PC-3 (cell line): ENCODE data around the gene ABCC5. TPM values are rescaled to one million over a fixed set of nuclear protein-coding genes. Genes with fewer than 3 reads are reported as not detected.

Source experiments
- ATAC-seq: fragments of 200-7000 bp; cut with Tn5 transposase; 2 replicates; pipeline ENCODE4 v1.9.1; 2020; ENCODE audit warnings: mild to moderate bottlenecking, moderate library complexity
- BruUV-seq: library from RNA; stranded (reverse); fragments of 400-500 nt; replicated peaks from 2 replicates; lab custom pipeline; 2021; lab: Mats Ljungman, UMichigan
- CTCF ChIA-PET: fragments of 300-600 bp; sonication (Branson Sonifier 250); formaldehyde crosslinking; loops from one replicate; lab custom pipeline; 2022; ENCODE audit warnings: antibody characterized with exemption; lab: Charles Lee
- POLR2A ChIA-PET: fragments of 300-600 bp; sonication (Branson Sonifier 250); formaldehyde crosslinking; loops from one replicate; lab custom pipeline; 2022; ENCODE audit warnings: antibody characterized with exemption; ENCODE audit not compliant: unreplicated experiment; lab: Charles Lee
- DNase-seq: peaks from one replicate; pipeline ENCODE4 v3.0.0-alpha.2; 2015
- H2AFZ ChIP-seq: fragments of 300-600 bp; sonication (generic); 2 replicates; pipeline ENCODE4 v1.6.0; 2016; ENCODE audit warnings: antibody characterized with exemption, low read length
- H3F3A ChIP-seq: fragments of 300-600 bp; sonication (generic); one replicate; pipeline ENCODE4 v1.6.0; 2017; ENCODE audit warnings: antibody characterized with exemption, low read length, control low read depth, mild to moderate bottlenecking; ENCODE audit not compliant: unreplicated experiment
- H3K27ac ChIP-seq: fragments of 300-600 bp; sonication (generic); 2 replicates; pipeline ENCODE4 v1.5.1; 2016; ENCODE audit warnings: mild to moderate bottlenecking, low read length
- H3K27me3 ChIP-seq: fragments of 300-600 bp; sonication (generic); 2 replicates; pipeline ENCODE4 v1.6.1; 2016; ENCODE audit warnings: low read length, mixed read lengths
- H3K36me3 ChIP-seq: fragments of 300-600 bp; sonication (generic); 2 replicates; pipeline ENCODE4 v1.6.1; 2016; ENCODE audit warnings: low read depth, mixed run types, low read length, mixed read lengths
- H3K4me1 ChIP-seq: fragments of 300-600 bp; sonication (generic); 2 replicates; pipeline ENCODE4 v1.5.1; 2016; ENCODE audit warnings: low read length; ENCODE audit not compliant: insufficient read depth
- H3K4me2 ChIP-seq: fragments of 300-600 bp; sonication (generic); 2 replicates; pipeline ENCODE4 v1.6.0; 2016; ENCODE audit warnings: low read length
- H3K4me3 ChIP-seq: fragments of 300-600 bp; sonication (generic); 2 replicates; pipeline ENCODE4 v1.5.1; 2016; ENCODE audit warnings: mild to moderate bottlenecking, low read length, mixed read lengths
- H3K79me2 ChIP-seq: fragments of 300-600 bp; sonication (generic); 2 replicates; pipeline ENCODE4 v1.6.1; 2017; ENCODE audit warnings: low read length, mixed read lengths
- H3K9ac ChIP-seq: fragments of 300-600 bp; sonication (generic); 2 replicates; pipeline ENCODE4 v1.6.0; 2016; ENCODE audit warnings: mild to moderate bottlenecking, low read length
- H3K9me2 ChIP-seq: fragments of 300-600 bp; sonication (generic); replicated peaks from 2 replicates; pipeline ENCODE4 v1.6.1; 2016; ENCODE audit warnings: mixed run types, low read length, mixed read lengths
- H3K9me3 ChIP-seq: fragments of 300-600 bp; sonication (generic); 2 replicates; pipeline ENCODE4 v1.6.1; 2016; ENCODE audit warnings: low read length, mixed read lengths
- H4K20me1 ChIP-seq: fragments of 300-600 bp; sonication (generic); 2 replicates; pipeline ENCODE4 v1.6.1; 2016; ENCODE audit warnings: low read length, mixed read lengths
- CTCF ChIP-seq: fragments of 300-600 bp; sonication (generic); conservative IDR thresholded peaks from 2 replicates; pipeline ENCODE4 v1.5.1; 2017; ENCODE audit warnings: antibody characterized with exemption, low read depth, mild to moderate bottlenecking, low read length
- EZH2 ChIP-seq: fragments of 300-600 bp; sonication (generic); IDR thresholded peaks from one replicate; pipeline ENCODE4 v1.6.1; 2017; ENCODE audit warnings: antibody characterized with exemption, mild to moderate bottlenecking, low read length; ENCODE audit not compliant: unreplicated experiment
- EZH2phosphoT487 ChIP-seq: fragments of 300-600 bp; sonication (generic); IDR thresholded peaks from 2 replicates; pipeline ENCODE4 v1.6.1; 2018; ENCODE audit warnings: mild to moderate bottlenecking, antibody characterized with exemption, low read length, borderline replicate concordance
- intact Hi-C: fragments of 100-400 bp; cut with micrococcal nuclease; formaldehyde crosslinking; loops from 2 replicates; pipeline ENCODE4 v1.9.0; 2023
- total RNA-seq: library from RNA; depleted of rRNA; stranded (reverse); fragments of >200 nt; gene quantifications from 2 replicates; pipeline ENCODE4 v1.2.3, GENCODE V29; 2014

ABCC5 gene
- total RNA-seq, 1 experiment from 2014 or later = 16.1 TPM

GRCh38 chr3:184011937-184012889 lies 5.5 kb downstream of the ABCC5 start:
- intact Hi-C loops = no loop called here
- Histone ChIP-seq H3K4me3 (no peak overlapping the region), H3K9ac (no peak overlapping the region), H3K27ac (peak overlapping the region; percentile 54), H3K79me2 (peaks cover 33% of the 10 kb centered on the region), H3F3A (no peaks in the 10 kb centered on the region), H3K4me1 (peaks cover 54% of the 10 kb centered on the region), H3K27me3 (no peaks in the 10 kb centered on the region), H3K36me3 (peaks cover 25% of the 10 kb centered on the region), H2AFZ (no peak overlapping the region), H3K9me2 (no peaks in the 10 kb centered on the region), H3K9me3 (no peaks in the 10 kb centered on the region), H3K4me2 (no peak overlapping the region), H4K20me1 (no peaks in the 10 kb centered on the region)
- CTCF ChIA-PET = no interaction called here
- TF ChIP-seq EZH2phosphoT487 (no peak), EZH2 (no peak), CTCF (no peak)
- ATAC-seq = no peak
- peak; percentile 28 for DNase-seq
- POLR2A ChIA-PET = no interaction called here
- BruUV-seq = no TSS peak

- BruUV-seq = no TSS peak
- Histone ChIP-seq H2AFZ (no peak overlapping the region), H3K79me2 (peaks cover 25% of the 10 kb centered on the region), H3K27ac (peak overlapping the region; percentile 54), H3K27me3 (no peaks in the 10 kb centered on the region), H3K9me2 (no peaks in the 10 kb centered on the region), H3K4me3 (no peak overlapping the region), H3K9ac (no peak overlapping the region), H3K4me1 (peaks cover 55% of the 10 kb centered on the region), H4K20me1 (no peaks in the 10 kb centered on the region), H3F3A (no peaks in the 10 kb centered on the region), H3K9me3 (no peaks in the 10 kb centered on the region), H3K36me3 (peaks cover 25% of the 10 kb centered on the region), H3K4me2 (no peak overlapping the region)
- no peak for TF ChIP-seq EZH2phosphoT487
- TF ChIP-seq EZH2 = no peak
- no peak for TF ChIP-seq CTCF
- intact Hi-C loops = no loop called here
- CTCF ChIA-PET = no interaction called here
- POLR2A ChIA-PET = no interaction called here
- ATAC-seq = peak; percentile 6; the same call in 1 of the 2 replicates
- peak; percentile 57 for DNase-seq
Measured at GRCh38 chr3:184011230-184011876, 6.3 kb downstream of the ABCC5 start.
